ENCODE data around the gene PRCC.

The PRCC gene

GRCh38 chr1:156767101-156767878 lies at the start of gene PRCC:
Gene PRCC, plus strand, starts transcription at chr1:156767535. Its CDS starts 237 bp downstream, at chr1:156767772.
- TF ChIP-seq CTCF (conservative IDR thresholded peaks at IDR 0.05; ENCODE audit: control insufficient read depth, insufficient read depth, low read depth, low read length), result no peak
- DNase-seq (ENCODE audit: low read depth), result peak; percentile 100
- peak within 1 kb of the TSS; percentile 91 for H3K4me3 ChIP-seq (ENCODE audit: control insufficient read depth, low read depth, low read length)

- H3K4me3 ChIP-seq (ENCODE audit: control insufficient read depth, low read depth, low read length), result no peak overlapping the region
- no peak for DNase-seq (ENCODE audit: low read depth)
- no peak for TF ChIP-seq CTCF (conservative IDR thresholded peaks at IDR 0.05; ENCODE audit: control insufficient read depth, insufficient read depth, low read depth, low read length)
These were observed 46.2 kb upstream of the PRCC start for GRCh38 chr1:156721131-156721530.

- TF ChIP-seq CTCF (conservative IDR thresholded peaks at IDR 0.05; ENCODE audit: control insufficient read depth, insufficient read depth, low read depth, low read length), result no peak
These were observed 45.8 kb upstream of the PRCC start for GRCh38 chr1:156721535-156721934.

GRCh38 chr1:156725683-156726280 lies 41.6 kb upstream of the PRCC start:
- peak overlapping the region; percentile 84 for H3K4me3 ChIP-seq (ENCODE audit: control insufficient read depth, low read depth, low read length)
- peak; percentile 93 for DNase-seq (ENCODE audit: low read depth)
- TF ChIP-seq CTCF (conservative IDR thresholded peaks at IDR 0.05; ENCODE audit: control insufficient read depth, insufficient read depth, low read depth, low read length), result peak; percentile 99

More at GRCh38 chr1:156721535-156721934, 45.8 kb upstream of the PRCC start:
- no peak overlapping the region for H3K4me3 ChIP-seq (ENCODE audit: control insufficient read depth, low read depth, low read length)
- DNase-seq (ENCODE audit: low read depth), result no peak

GRCh38 chr1:156726549-156727226 lies 40.6 kb upstream of the PRCC start:
- peak; percentile 78 for DNase-seq (ENCODE audit: low read depth)
- H3K4me3 ChIP-seq (ENCODE audit: control insufficient read depth, low read depth, low read length), result peak overlapping the region; percentile 84
- TF ChIP-seq CTCF (conservative IDR thresholded peaks at IDR 0.05; ENCODE audit: control insufficient read depth, insufficient read depth, low read depth, low read length), result peak; percentile 74

GRCh38 chr1:156727492-156727891 lies 39.8 kb upstream of the PRCC start:
- no peak for TF ChIP-seq CTCF (conservative IDR thresholded peaks at IDR 0.05; ENCODE audit: control insufficient read depth, insufficient read depth, low read depth, low read length)
- DNase-seq (ENCODE audit: low read depth), result no peak
- peak overlapping the region; percentile 84 for H3K4me3 ChIP-seq (ENCODE audit: control insufficient read depth, low read depth, low read length)

Data from fibroblast of mammary gland (primary cell).